Activated CD8-positive, alpha-beta memory T cell treated with anti-CD3 and anti-CD28 coated beads, Interleukin-2, amount 10 ng/mL, durations not matched to agents 7 days and 5 days (primary cell): ENCODE results near the gene GYG2. TPM values are rescaled to one million over a fixed set of nuclear protein-coding genes. Genes with fewer than 3 reads are reported as not detected.

ENCODE experiments used
- total RNA-seq, 2 experiments: library from RNA; stranded (reverse); gene quantifications; one replicate each; pipeline ENCODE4 v1.2.3, GENCODE V29; 2021

The GYG2 gene
- total RNA-seq, 2 experiments from 2014 or later = not detected

Other genes with a start within 250 kb of the GYG2 start
- gene CD99, start 137.6 kb upstream of the GYG2 start, total RNA-seq = 100 to 1,000 TPM; 259 to 286 TPM
- gene XG, start 76.9 kb upstream of the GYG2 start, total RNA-seq = not detected
- 1 to 10 TPM; 1.3 to 2.1 TPM for gene ARSD, start 100.4 kb downstream of the GYG2 start, total RNA-seq
- gene ARSH, start 177.6 kb downstream of the GYG2 start, total RNA-seq = not detected
- not detected for gene ARSF, start 212.5 kb downstream of the GYG2 start, total RNA-seq